ENCODE measurements around the gene PI4KB. TPM values are rescaled to one million over a fixed set of nuclear protein-coding genes. Genes with fewer than 3 reads are reported as not detected.

The PI4KB gene
- total and polyA plus RNA-seq, 4 donors: 14.2 to 27.1 (median 19.2) TPM

GRCh38 chr1:151361883-151362282 is 34.7 kb upstream of the PI4KB start:
- H3K4me3 ChIP-seq (ENCODE audit: low read depth in 1 of 3, low read length in 3 of 3): no peak overlapping the region
- no peaks in the 10 kb centered on the region for H3K27me3 ChIP-seq (ENCODE audit: control insufficient read depth in 4 of 4, insufficient read depth in 4 of 4, low read length in 3 of 4)
- no peak for DNase-seq (ENCODE audit: low spot score)
- TF ChIP-seq HNF4G (IDR thresholded peaks at IDR 0.05) (no peak), FOXA2 (IDR thresholded peaks at IDR 0.05) (no peak), REST (IDR thresholded peaks at IDR 0.05) (no peak), ATF3 (IDR thresholded peaks at IDR 0.05) (no peak), MAX (IDR thresholded peaks at IDR 0.05) (no peak), FOXA1 (IDR thresholded peaks at IDR 0.05) (no peak), JUND (IDR thresholded peaks at IDR 0.05) (no peak)
- no peak overlapping the region for H3K27ac ChIP-seq (ENCODE audit: low read depth in 1 of 2, low read length in 2 of 2)
- H3K9ac ChIP-seq (ENCODE audit: low read depth in 1 of 2, low read length in 2 of 2): no peak overlapping the region
- H3K36me3 ChIP-seq (ENCODE audit: control insufficient read depth in 4 of 4, insufficient read depth in 3 of 4, low read depth in 1 of 4, low read length in 3 of 4): peaks cover 8 to 36% (median 33%) of the 10 kb centered on the region in 4 donors
- H3K4me1 ChIP-seq (ENCODE audit: control insufficient read depth in 4 of 4, insufficient read depth in 4 of 4, low read length in 3 of 4): peaks cover 0 to 2% (median 0%) of the 10 kb centered on the region in 4 donors
- no peaks in the 10 kb centered on the region for H3K9me3 ChIP-seq (ENCODE audit: control insufficient read depth in 4 of 4, low read length in 3 of 4)

- DNase-seq (ENCODE audit: low spot score): no peak
- Histone ChIP-seq H3K4me1 (ENCODE audit: control insufficient read depth in 4 of 4, insufficient read depth in 4 of 4, low read length in 3 of 4) (no peaks in the 10 kb centered on the region), H3K27me3 (ENCODE audit: control insufficient read depth in 4 of 4, insufficient read depth in 4 of 4, low read length in 3 of 4) (no peaks in the 10 kb centered on the region), H3K36me3 (ENCODE audit: control insufficient read depth in 4 of 4, insufficient read depth in 3 of 4, low read depth in 1 of 4, low read length in 3 of 4) (peaks cover 0 to 1% (median 0%) of the 10 kb centered on the region in 4 donors), H3K4me3 (ENCODE audit: low read depth in 1 of 3, low read length in 3 of 3) (no peak overlapping the region), H3K9ac (ENCODE audit: low read depth in 1 of 2, low read length in 2 of 2) (no peak overlapping the region), H3K27ac (ENCODE audit: low read depth in 1 of 2, low read length in 2 of 2) (no peak overlapping the region), H3K9me3 (ENCODE audit: control insufficient read depth in 4 of 4, low read length in 3 of 4) (no peaks in the 10 kb centered on the region)
- WGBS: 67% methylated on average over 2 of the region's 2 CpGs
- no peak for TF ChIP-seq MAX (IDR thresholded peaks at IDR 0.05)
- no peak for TF ChIP-seq REST (IDR thresholded peaks at IDR 0.05)
- TF ChIP-seq SP1 (IDR thresholded peaks at IDR 0.05): no peak
- no peak for TF ChIP-seq RAD21 (IDR thresholded peaks at IDR 0.05)
- no peak for TF ChIP-seq FOXA1 (IDR thresholded peaks at IDR 0.05)
- no peak for TF ChIP-seq TAF1 (conservative IDR thresholded peaks at IDR 0.05)
- TF ChIP-seq YY1 (IDR thresholded peaks at IDR 0.05): no peak
- TF ChIP-seq EGR1 (IDR thresholded peaks at IDR 0.05; ENCODE audit: low read depth in 2 of 2): no peak
- no peak for TF ChIP-seq FOXA2 (IDR thresholded peaks at IDR 0.05)
- TF ChIP-seq HNF4G (IDR thresholded peaks at IDR 0.05): no peak
- no peak for TF ChIP-seq HNF4A (conservative IDR thresholded peaks at IDR 0.05)
- no peak for TF ChIP-seq NR2F2 (IDR thresholded peaks at IDR 0.05)
- TF ChIP-seq ATF3 (IDR thresholded peaks at IDR 0.05): no peak
These were observed 29.5 kb upstream of the PI4KB start for GRCh38 chr1:151356696-151357095.
